Fibroblast of lung (primary cell): Measurements from ENCODE around the gene ACBD6.
"Not testable (repeated sequence)": the region's sequence is repeated elsewhere in the genome, so short reads cannot be mapped to it uniquely, and the experiment has no call there.

Experiments used
- CTCF ChIP-seq, 2 donors: IDR thresholded peaks in 1 of 2; conservative IDR thresholded peaks in 1 of 2; 1 replicate in 1 of 2; 2 replicates in 1 of 2; pipeline ENCODE4 v1.5.1; 2011 to 2012; ENCODE audit warnings: low read length in 2 of 2, control low read depth in 1 of 2, inconsistent platforms in 1 of 2, low read depth in 1 of 2, mild to moderate bottlenecking in 1 of 2
- EZH2 ChIP-seq: IDR thresholded peaks from 2 replicates; pipeline ENCODE4 v1.5.1; 2012; ENCODE audit warnings: low read length, control low read depth, mild to moderate bottlenecking; ENCODE audit errors: missing control alignments

- TF ChIP-seq CTCF (conservative IDR thresholded peaks at IDR 0.05 in 1 of 2, IDR thresholded peaks at IDR 0.05 in 1 of 2; ENCODE audit: low read depth in 1 of 2, low read length in 2 of 2); EZH2: not testable (repeated sequence)
These were observed 40.7 kb downstream of the ACBD6 start for GRCh38 chr1:180461682-180462081.
